HCT116 (cell line): Measurements from ENCODE around the gene YARS2. TPM values are rescaled to one million over a fixed set of nuclear protein-coding genes. Genes with fewer than 3 reads are reported as not detected.

Source experiments
- ATAC-seq: fragments of 200-7000 bp; cut with Tn5 transposase; 2 replicates; pipeline ENCODE4 v1.9.1; 2020; ENCODE audit warnings: mild to moderate bottlenecking, moderate library complexity
- BruUV-seq: library from RNA; stranded (reverse); fragments of 400-500 nt; replicated peaks from 2 replicates; lab custom pipeline; 2021; lab: Mats Ljungman, UMichigan
- CTCF ChIA-PET: fragments of 300-600 bp; sonication (Branson Sonifier 250); formaldehyde crosslinking; loops from one replicate; lab custom pipeline; 2021; ENCODE audit warnings: antibody characterized with exemption; lab: Charles Lee
- POLR2A ChIA-PET: fragments of 300-600, 350-600 bp; sonication (Branson Sonifier 250); formaldehyde crosslinking; loops from one replicate; lab custom pipeline; 2021; ENCODE audit warnings: antibody characterized with exemption; lab: Charles Lee
- RAD21 ChIA-PET, 2 experiments: fragments of 300-600 bp; sonication (Branson Sonifier 250); formaldehyde crosslinking; loops; one replicate each; lab custom pipeline; 2023; ENCODE audit warnings: low total read pairs in 2 of 2; ENCODE audit not compliant: uncharacterized antibody in 2 of 2, unreplicated experiment in 2 of 2, low non-redundant PET in 1 of 2; lab: Charles Lee
- DNase-seq: peaks from one replicate; pipeline ENCODE4 v3.0.0-alpha.2; 2010; ENCODE audit warnings: low read depth, low spot score
- H2AFZ ChIP-seq: fragments of 200-600 bp; shearing (Covaris generic), sonication (generic); 2 replicates; pipeline ENCODE4 v1.6.1; 2017; ENCODE audit warnings: low read depth, mixed run types, mixed read lengths, antibody characterized with exemption, low read length; ENCODE audit not compliant: poor library complexity, severe bottlenecking
- H3K27ac ChIP-seq: 2 replicates; pipeline ENCODE4 v1.5.1; 2012; ENCODE audit warnings: low read depth, low read length
- H3K27me3 ChIP-seq: fragments of 200-600 bp; sonication (generic); 2 replicates; pipeline ENCODE4 v1.6.1; 2016; ENCODE audit warnings: mixed run types, low read length, mixed read lengths; ENCODE audit not compliant: insufficient read depth
- H3K36me3 ChIP-seq, 2 experiments: fragments of 200-500 bp in 1 of 2; fragments of 200-600 bp in 1 of 2; sonication (Bioruptor generic) in 1 of 2; sonication (generic) in 1 of 2; 2 replicates each; pipeline versions ENCODE4 v1.5.1 to v1.6.1; 2014 to 2016; ENCODE audit warnings: low read length in 2 of 2, inconsistent platforms in 1 of 2, mixed read lengths in 1 of 2, mixed run types in 1 of 2; ENCODE audit not compliant: insufficient read depth in 2 of 2, control insufficient read depth in 1 of 2
- H3K4me1 ChIP-seq, 2 experiments: fragments of 200-600 bp in 1 of 2; sonication (generic) in 1 of 2; 2 replicates each; pipeline versions ENCODE4 v1.5.1 to v1.6.1; 2012 to 2017; ENCODE audit warnings: low read length in 2 of 2, inconsistent platforms in 1 of 2, mild to moderate bottlenecking in 1 of 2, mixed read lengths in 1 of 2, mixed run types in 1 of 2, moderate library complexity in 1 of 2; ENCODE audit not compliant: insufficient read depth in 2 of 2, control insufficient read depth in 1 of 2
- H3K4me2 ChIP-seq: fragments of 200-600 bp; sonication (generic); 2 replicates; pipeline ENCODE4 v1.6.1; 2017; ENCODE audit warnings: mixed run types, low read length, mixed read lengths
- H3K4me3 ChIP-seq, 2 experiments: fragments of 200-600 bp in 1 of 2; sonication (generic) in 1 of 2; replicated peaks in 1 of 2; 2 replicates each; pipeline ENCODE4 v1.5.1; 2011 to 2016; ENCODE audit warnings: low read length in 2 of 2, control low read depth in 1 of 2, low read depth in 1 of 2, mild to moderate bottlenecking in 1 of 2, mixed read lengths in 1 of 2, mixed run types in 1 of 2
- H3K79me2 ChIP-seq: fragments of 200-600 bp; sonication (generic); 2 replicates; pipeline ENCODE4 v1.6.1; 2017; ENCODE audit warnings: mild to moderate bottlenecking, mixed run types, low read length, moderate library complexity, mixed read lengths; ENCODE audit not compliant: insufficient read depth
- H3K9ac ChIP-seq: fragments of 200-600 bp; sonication (generic); 2 replicates; pipeline ENCODE4 v1.6.1; 2016; ENCODE audit warnings: low read length, mixed read lengths
- H3K9me2 ChIP-seq: fragments of 200-600 bp; sonication (generic), shearing (Covaris generic); 2 replicates; pipeline ENCODE4 v1.6.1; 2017; ENCODE audit warnings: mixed run types, mild to moderate bottlenecking, moderate library complexity; ENCODE audit not compliant: insufficient read depth
- H3K9me3 ChIP-seq, 2 experiments: fragments of 200-500 bp in 1 of 2; fragments of 200-600 bp in 1 of 2; sonication (Bioruptor generic) in 1 of 2; sonication (generic) in 1 of 2; 2 replicates each; pipeline ENCODE4 v1.6.1; 2014 to 2017; ENCODE audit warnings: low read length in 2 of 2, mixed read lengths in 2 of 2, inconsistent platforms in 1 of 2, low read depth in 1 of 2, mild to moderate bottlenecking in 1 of 2, mixed run types in 1 of 2, moderate library complexity in 1 of 2; ENCODE audit not compliant: control insufficient read depth in 1 of 2, insufficient read depth in 1 of 2
- H4K20me1 ChIP-seq: fragments of 200-600 bp; sonication (generic), shearing (Covaris generic); 2 replicates; pipeline ENCODE4 v1.6.1; 2017; ENCODE audit warnings: mixed run types, mild to moderate bottlenecking, moderate library complexity; ENCODE audit not compliant: insufficient read depth
- CEBPB ChIP-seq: IDR thresholded peaks from 2 replicates; pipeline ENCODE4 v1.6.1; 2012; ENCODE audit warnings: low read depth
- CTCF ChIP-seq, 3 experiments: fragments of 200-600 bp in 1 of 3; sonication (generic) in 1 of 3; IDR thresholded peaks in 2 of 3; conservative IDR thresholded peaks in 1 of 3; 2 replicates each; pipeline ENCODE4 v1.5.1; 2012 to 2017; ENCODE audit warnings: low read depth in 2 of 3, low read length in 2 of 3, antibody characterized with exemption in 1 of 3, borderline replicate concordance in 1 of 3, control low read depth in 1 of 3, mild to moderate bottlenecking in 1 of 3, mixed read lengths in 1 of 3, mixed run types in 1 of 3, moderate library complexity in 1 of 3; ENCODE audit not compliant: insufficient read depth in 1 of 3
- ELF1 ChIP-seq: IDR thresholded peaks from 2 replicates; pipeline ENCODE4 v1.6.1; 2012; ENCODE audit warnings: low read depth, borderline replicate concordance
- EZH2phosphoT487 ChIP-seq: fragments of 200-600 bp; IDR thresholded peaks from 2 replicates; pipeline ENCODE4 v1.6.1; 2018; ENCODE audit warnings: antibody characterized with exemption, borderline replicate concordance
- JUND ChIP-seq: IDR thresholded peaks from 2 replicates; pipeline ENCODE4 v1.6.1; 2012
- MAX ChIP-seq: IDR thresholded peaks from 2 replicates; pipeline ENCODE4 v1.6.1; 2012
- POLR2AphosphoS5 ChIP-seq: IDR thresholded peaks from 2 replicates; pipeline ENCODE4 v1.6.1; 2011; ENCODE audit warnings: mild to moderate bottlenecking, low read depth, low read length, moderate library complexity
- ZBTB33 ChIP-seq: IDR thresholded peaks from 2 replicates; pipeline ENCODE4 v1.6.1; 2011; ENCODE audit warnings: mild to moderate bottlenecking, low read length, moderate library complexity; ENCODE audit not compliant: insufficient replicate concordance; ENCODE audit errors: extremely low read depth
- ZFX ChIP-seq: fragments of 450-650 bp; IDR thresholded peaks from 2 replicates; pipeline ENCODE4 v1.6.1; 2017
- ZNF274 ChIP-seq: fragments of 200-500 bp; sonication (Bioruptor generic); IDR thresholded peaks from 2 replicates; pipeline ENCODE4 v1.6.1; 2014; ENCODE audit warnings: mild to moderate bottlenecking, low read depth, low read length, inconsistent platforms
- intact Hi-C: fragments of 100-400 bp; cut with micrococcal nuclease; formaldehyde crosslinking; loops from 2 replicates; pipeline ENCODE4 v1.10.0; 2022
- total RNA-seq: library from RNA; stranded (reverse); gene quantifications from one replicate; pipeline ENCODE4 v1.2.1, GENCODE V29; 2021; ENCODE audit not compliant: unreplicated experiment

The YARS2 gene
- total RNA-seq, 1 experiment from 2014 or later = 26.7 TPM

GRCh38 chr12:32705783-32706182 lies 49.9 kb downstream of the YARS2 start:
- RAD21 ChIA-PET = no interaction called here
- ATAC-seq = no peak

More at GRCh38 chr12:32705783-32706182, 49.9 kb downstream of the YARS2 start:
- Histone ChIP-seq H3K4me1 (no peaks in the 10 kb centered on the region), H3K4me3 (no peak overlapping the region), H3K9me2 (no peaks in the 10 kb centered on the region), H3K9me3 (no peaks in the 10 kb centered on the region), H4K20me1 (peaks cover 3% of the 10 kb centered on the region; the same call in 1 of the 2 replicates), H3K4me2 (no peak overlapping the region), H3K27me3 (no peaks in the 10 kb centered on the region), H3K9ac (no peak overlapping the region), H3K36me3 (peaks cover 0 to 7% of the 10 kb centered on the region in 2 experiments; a peak in 2 of 4 replicates), H3K79me2 (peaks cover 14% of the 10 kb centered on the region; the same call in 1 of the 2 replicates), H3K27ac (no peak overlapping the region), H2AFZ (no peak overlapping the region)
- intact Hi-C loops = no loop called here
- no peak for DNase-seq
- no TSS peak for BruUV-seq
- POLR2A ChIA-PET = no interaction called here
- TF ChIP-seq ELF1 = no peak
- no peak for TF ChIP-seq ZFX
- no peak for TF ChIP-seq MAX
- TF ChIP-seq ZNF274 = no peak
- no peak for TF ChIP-seq EZH2phosphoT487
- TF ChIP-seq CTCF (IDR thresholded peaks at IDR 0.05 in 2 of 3, conservative IDR thresholded peaks at IDR 0.05 in 1 of 3; ENCODE audit: borderline replicate concordance in 1 of 3, insufficient read depth in 1 of 3, low read depth in 2 of 3, low read length in 2 of 3) = no peak
- no peak for TF ChIP-seq POLR2AphosphoS5
- no peak for TF ChIP-seq JUND
- TF ChIP-seq CEBPB = no peak
- no peak for TF ChIP-seq ZBTB33
- CTCF ChIA-PET = no interaction called here
